PC-3 (cell line): ENCODE data around the gene OR5K4.

Experiments used
- CTCF ChIP-seq: fragments of 300-600 bp; sonication (generic); conservative IDR thresholded peaks from 2 replicates; pipeline ENCODE4 v1.5.1; 2017; ENCODE audit warnings: antibody characterized with exemption, low read depth, mild to moderate bottlenecking, low read length
- EZH2 ChIP-seq: fragments of 300-600 bp; sonication (generic); IDR thresholded peaks from one replicate; pipeline ENCODE4 v1.6.1; 2017; ENCODE audit warnings: antibody characterized with exemption, mild to moderate bottlenecking, low read length; ENCODE audit not compliant: unreplicated experiment
- EZH2phosphoT487 ChIP-seq: fragments of 300-600 bp; sonication (generic); IDR thresholded peaks from 2 replicates; pipeline ENCODE4 v1.6.1; 2018; ENCODE audit warnings: mild to moderate bottlenecking, antibody characterized with exemption, low read length, borderline replicate concordance

- TF ChIP-seq CTCF = peak; percentile 20; the same call in 1 of the 2 replicates
- no peak for TF ChIP-seq EZH2
- no peak for TF ChIP-seq EZH2phosphoT487
These were observed 14.0 kb downstream of the OR5K4 start for GRCh38 chr3:98367464-98368246.
